Fibroblast of lung (primary cell): ENCODE measurements around the gene SCRN2.

Experiments
- CTCF ChIP-seq, 2 donors: IDR thresholded peaks in 1 of 2; conservative IDR thresholded peaks in 1 of 2; 1 replicate in 1 of 2; 2 replicates in 1 of 2; pipeline ENCODE4 v1.5.1; 2011 to 2012; ENCODE audit warnings: low read length in 2 of 2, control low read depth in 1 of 2, inconsistent platforms in 1 of 2, low read depth in 1 of 2, mild to moderate bottlenecking in 1 of 2
- EZH2 ChIP-seq: IDR thresholded peaks from 2 replicates; pipeline ENCODE4 v1.5.1; 2012; ENCODE audit warnings: low read length, control low read depth, mild to moderate bottlenecking; ENCODE audit errors: missing control alignments

GRCh38 chr17:47870056-47870455 is 29.0 kb upstream of the SCRN2 start:
- TF ChIP-seq EZH2 (no peak), CTCF (conservative IDR thresholded peaks at IDR 0.05 in 1 of 2, IDR thresholded peaks at IDR 0.05 in 1 of 2; ENCODE audit: low read depth in 1 of 2, low read length in 2 of 2) (no peak)
